Activated T-helper 1 cell treated with anti-CD3 and anti-CD28 coated beads, Interleukin-12 subunit alpha, Interleukin-12 subunit beta, Interleukin-2, Interleukin-4 antibody, amounts not matched to agents 30 ng/mL and 10 ng/mL and 1 ng/mL, durations not matched to agents 14 hours and 24 hours and 36 hours (primary cell): ENCODE results near the gene LTBP2. TPM values are rescaled to one million over a fixed set of nuclear protein-coding genes. Genes with fewer than 3 reads are reported as not detected.

Experiments
- DNase-seq: peaks from one replicate; pipeline ENCODE4 v3.0.0; 2021; ENCODE audit warnings: low spot score
- H3K27ac Mint-ChIP-seq: one replicate; pipeline ENCODE4 v1.8.0; 2021; ENCODE audit warnings: mild to moderate bottlenecking, mixed read lengths
- H3K27me3 Mint-ChIP-seq: one replicate; pipeline ENCODE4 v1.8.0; 2022; ENCODE audit warnings: mild to moderate bottlenecking, moderate library complexity, mixed read lengths; ENCODE audit not compliant: insufficient read depth
- H3K36me3 Mint-ChIP-seq: one replicate; pipeline ENCODE4 v1.8.0; 2021; ENCODE audit warnings: low read depth, mixed read lengths
- H3K4me1 Mint-ChIP-seq: one replicate; pipeline ENCODE4 v1.8.0; 2021; ENCODE audit warnings: low read depth, mixed read lengths
- H3K4me3 Mint-ChIP-seq: one replicate; pipeline ENCODE4 v1.8.0; 2021; ENCODE audit warnings: mild to moderate bottlenecking, moderate library complexity, mixed read lengths
- H3K9me3 Mint-ChIP-seq: one replicate; pipeline ENCODE4 v1.8.0; 2021; ENCODE audit warnings: mixed read lengths
- intact Hi-C: fragments of 100-400 bp; cut with micrococcal nuclease; formaldehyde crosslinking; loops from one replicate; pipeline ENCODE4 v1.15.1; 2024
- total RNA-seq: library from RNA; stranded (reverse); gene quantifications from 2 replicates; pipeline ENCODE4 v1.2.3, GENCODE V29; 2022

Gene LTBP2
- total RNA-seq, 1 donor from 2014 or later: 0.05 TPM

- peaks cover 18% of the 10 kb centered on the region for H3K27me3 Mint-ChIP-seq
- DNase-seq: no peak
- H3K36me3 Mint-ChIP-seq: no peaks in the 10 kb centered on the region
- no peaks in the 10 kb centered on the region for H3K9me3 Mint-ChIP-seq
- intact Hi-C loops: no loop called here
- peaks cover 3% of the 10 kb centered on the region for H3K4me1 Mint-ChIP-seq
- no peak overlapping the region for H3K27ac Mint-ChIP-seq
- H3K4me3 Mint-ChIP-seq: no peak overlapping the region
Measured at GRCh38 chr14:74604157-74604556, 7.9 kb downstream of the LTBP2 start.

GRCh38 chr14:74601982-74602381 lies 10.1 kb downstream of the LTBP2 start:
- DNase-seq: no peak
- Mint-ChIP-seq H3K4me3 (no peak overlapping the region), H3K27ac (no peak overlapping the region), H3K9me3 (no peaks in the 10 kb centered on the region), H3K4me1 (no peaks in the 10 kb centered on the region), H3K36me3 (no peaks in the 10 kb centered on the region), H3K27me3 (peaks cover 13% of the 10 kb centered on the region)
- intact Hi-C loops: no loop called here

- Mint-ChIP-seq H3K9me3 (no peaks in the 10 kb centered on the region), H3K27ac (no peak overlapping the region), H3K4me3 (no peak overlapping the region), H3K36me3 (no peaks in the 10 kb centered on the region), H3K27me3 (peaks cover 10% of the 10 kb centered on the region), H3K4me1 (no peaks in the 10 kb centered on the region)
- intact Hi-C loops: no loop called here
- no peak for DNase-seq
Measured at GRCh38 chr14:74599946-74600345, 12.1 kb downstream of the LTBP2 start.

- Mint-ChIP-seq H3K4me3 (no peak overlapping the region), H3K36me3 (no peaks in the 10 kb centered on the region), H3K9me3 (no peaks in the 10 kb centered on the region), H3K27me3 (peaks cover 10% of the 10 kb centered on the region), H3K4me1 (no peaks in the 10 kb centered on the region), H3K27ac (no peak overlapping the region)
- no peak for DNase-seq
- intact Hi-C loops: no loop called here
Measured at GRCh38 chr14:74599321-74599761, 12.7 kb downstream of the LTBP2 start.

- Mint-ChIP-seq H3K27ac (no peak overlapping the region), H3K4me3 (no peak overlapping the region), H3K36me3 (no peaks in the 10 kb centered on the region), H3K27me3 (peaks cover 5% of the 10 kb centered on the region), H3K4me1 (no peaks in the 10 kb centered on the region), H3K9me3 (no peaks in the 10 kb centered on the region)
- intact Hi-C loops: no loop called here
- DNase-seq: no peak
Measured at GRCh38 chr14:74596741-74597450, 15.1 kb downstream of the LTBP2 start.

GRCh38 chr14:74595006-74595735 lies 16.9 kb downstream of the LTBP2 start:
- H3K4me1 Mint-ChIP-seq: no peaks in the 10 kb centered on the region
- peaks cover 3% of the 10 kb centered on the region for H3K27me3 Mint-ChIP-seq
- no peaks in the 10 kb centered on the region for H3K36me3 Mint-ChIP-seq
- no peaks in the 10 kb centered on the region for H3K9me3 Mint-ChIP-seq
- H3K27ac Mint-ChIP-seq: no peak overlapping the region
- no peak for DNase-seq
- H3K4me3 Mint-ChIP-seq: no peak overlapping the region
- intact Hi-C loops: no loop called here

- H3K36me3 Mint-ChIP-seq: no peaks in the 10 kb centered on the region
- no peaks in the 10 kb centered on the region for H3K4me1 Mint-ChIP-seq
- H3K27me3 Mint-ChIP-seq: peaks cover 5% of the 10 kb centered on the region
- no peak for DNase-seq
- no peak overlapping the region for H3K27ac Mint-ChIP-seq
- H3K9me3 Mint-ChIP-seq: no peaks in the 10 kb centered on the region
- intact Hi-C loops: no loop called here
- H3K4me3 Mint-ChIP-seq: no peak overlapping the region
Measured at GRCh38 chr14:74594606-74595005, 17.4 kb downstream of the LTBP2 start.

- no peak for DNase-seq
- peaks cover 4% of the 10 kb centered on the region for H3K27me3 Mint-ChIP-seq
- intact Hi-C loops: no loop called here
- H3K4me3 Mint-ChIP-seq: no peak overlapping the region
- H3K9me3 Mint-ChIP-seq: no peaks in the 10 kb centered on the region
- no peaks in the 10 kb centered on the region for H3K4me1 Mint-ChIP-seq
- no peak overlapping the region for H3K27ac Mint-ChIP-seq
- no peaks in the 10 kb centered on the region for H3K36me3 Mint-ChIP-seq
Measured at GRCh38 chr14:74594029-74594428, 18.0 kb downstream of the LTBP2 start.

- intact Hi-C loops: no loop called here
- no peaks in the 10 kb centered on the region for H3K9me3 Mint-ChIP-seq
- H3K27ac Mint-ChIP-seq: no peak overlapping the region
- peaks cover 3% of the 10 kb centered on the region for H3K27me3 Mint-ChIP-seq
- no peaks in the 10 kb centered on the region for H3K4me1 Mint-ChIP-seq
- H3K4me3 Mint-ChIP-seq: no peak overlapping the region
- no peak for DNase-seq
- H3K36me3 Mint-ChIP-seq: no peaks in the 10 kb centered on the region
Measured at GRCh38 chr14:74593241-74593953, 18.6 kb downstream of the LTBP2 start.

GRCh38 chr14:74592476-74593201 lies 19.4 kb downstream of the LTBP2 start:
- intact Hi-C loops: no loop called here
- H3K9me3 Mint-ChIP-seq: no peaks in the 10 kb centered on the region
- no peak overlapping the region for H3K4me3 Mint-ChIP-seq
- no peaks in the 10 kb centered on the region for H3K4me1 Mint-ChIP-seq
- H3K27ac Mint-ChIP-seq: no peak overlapping the region
- H3K27me3 Mint-ChIP-seq: peaks cover 3% of the 10 kb centered on the region
- DNase-seq: no peak
- H3K36me3 Mint-ChIP-seq: no peaks in the 10 kb centered on the region

- Mint-ChIP-seq H3K36me3 (no peaks in the 10 kb centered on the region), H3K27me3 (peaks cover 4% of the 10 kb centered on the region), H3K4me1 (no peaks in the 10 kb centered on the region), H3K4me3 (no peak overlapping the region), H3K9me3 (no peaks in the 10 kb centered on the region), H3K27ac (no peak overlapping the region)
- DNase-seq: no peak
- intact Hi-C loops: no loop called here
Measured at GRCh38 chr14:74591899-74592298, 20.1 kb downstream of the LTBP2 start.

GRCh38 chr14:74591394-74591793 lies 20.6 kb downstream of the LTBP2 start:
- no peak overlapping the region for H3K4me3 Mint-ChIP-seq
- peaks cover 4% of the 10 kb centered on the region for H3K27me3 Mint-ChIP-seq
- H3K27ac Mint-ChIP-seq: no peak overlapping the region
- H3K9me3 Mint-ChIP-seq: no peaks in the 10 kb centered on the region
- intact Hi-C loops: no loop called here
- H3K4me1 Mint-ChIP-seq: no peaks in the 10 kb centered on the region
- DNase-seq: no peak
- no peaks in the 10 kb centered on the region for H3K36me3 Mint-ChIP-seq
